Stimulated activated CD8-positive, alpha-beta memory T cell treated with anti-CD3 and anti-CD28 coated beads, Interleukin-4, amount 100 ng/mL, for 4 hours (primary cell): ENCODE data around the gene RAD51B.

Experiments used
- DNase-seq, 2 donors: peaks; one replicate each; pipeline ENCODE4 v3.0.0-alpha.2; 2020; ENCODE audit warnings: low read depth in 2 of 2, low spot score in 1 of 2

The RAD51B gene

GRCh38 chr14:68471964-68472508 lies 652.5 kb downstream of the RAD51B start:
- DNase-seq = no peak

- no peak for DNase-seq
Measured at GRCh38 chr14:68473069-68473468, 653.5 kb downstream of the RAD51B start.

DNA sequence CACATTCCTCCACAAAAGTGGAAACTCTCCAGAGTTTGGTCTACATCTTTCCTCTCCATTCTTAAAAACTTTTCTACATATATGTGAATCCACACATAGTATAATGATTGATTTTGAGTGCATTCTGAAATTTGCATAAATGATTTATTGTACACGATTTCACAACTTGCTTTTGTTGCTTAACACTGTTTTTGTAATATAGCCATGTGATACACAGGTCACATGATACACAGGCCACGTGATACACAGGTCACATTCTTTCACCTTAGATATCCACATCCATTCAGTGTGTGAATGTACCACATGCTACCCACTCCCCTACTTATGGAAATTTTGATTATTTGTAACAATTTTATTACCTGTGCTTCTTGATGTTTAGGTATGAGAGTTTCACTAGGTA lies 654.2 kb downstream of the RAD51B start:
- DNase-seq = no peak

DNA sequence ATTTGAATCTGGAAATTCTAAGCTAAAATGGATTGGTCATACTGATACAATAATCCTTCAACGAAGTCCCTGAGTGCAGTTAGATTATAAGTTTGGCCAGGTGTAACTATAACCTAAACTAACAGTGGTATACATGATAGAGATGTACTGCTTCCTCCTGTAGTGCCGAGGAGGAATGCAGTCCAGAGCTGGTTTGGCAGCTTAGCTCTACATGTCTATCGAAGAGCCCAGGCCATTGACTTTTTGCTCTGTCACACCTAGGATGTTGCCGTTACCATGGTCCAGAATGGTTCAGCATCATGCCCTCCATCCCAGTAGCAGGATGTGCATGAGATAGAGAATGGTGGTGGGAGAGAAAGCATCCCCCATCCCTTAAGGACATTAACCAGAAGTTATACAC lies 655.2 kb downstream of the RAD51B start:
- no peak for DNase-seq

DNA sequence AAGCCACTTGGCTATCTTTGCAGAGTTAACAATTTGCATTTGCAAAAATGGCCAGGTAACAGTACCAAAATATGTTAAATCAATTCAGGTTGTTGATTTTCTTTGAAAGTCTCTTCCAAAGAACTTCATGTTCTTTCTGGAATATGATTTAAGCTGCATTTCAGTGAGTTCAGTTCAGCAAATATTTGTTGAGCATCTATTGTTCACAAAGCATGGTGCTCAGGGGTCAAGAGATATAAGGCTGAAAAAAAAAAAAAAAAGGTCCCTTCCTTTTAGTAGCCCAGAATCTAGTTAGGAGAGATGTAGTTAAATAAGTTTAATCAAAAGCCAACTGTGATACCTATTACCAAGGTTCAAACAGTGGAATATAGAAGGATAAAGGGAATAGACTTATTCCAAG lies 656.2 kb downstream of the RAD51B start:
- DNase-seq = no peak

GRCh38 chr14:68476212-68477109 lies 656.9 kb downstream of the RAD51B start:
- DNase-seq = no peak

- no peak for DNase-seq
Measured at GRCh38 chr14:68477110-68477455, 657.5 kb downstream of the RAD51B start.

GRCh38 chr14:68477461-68478085 lies 658.0 kb downstream of the RAD51B start:
- no peak for DNase-seq

- no peak for DNase-seq
Measured at GRCh38 chr14:68479247-68479646, 659.7 kb downstream of the RAD51B start.

DNA sequence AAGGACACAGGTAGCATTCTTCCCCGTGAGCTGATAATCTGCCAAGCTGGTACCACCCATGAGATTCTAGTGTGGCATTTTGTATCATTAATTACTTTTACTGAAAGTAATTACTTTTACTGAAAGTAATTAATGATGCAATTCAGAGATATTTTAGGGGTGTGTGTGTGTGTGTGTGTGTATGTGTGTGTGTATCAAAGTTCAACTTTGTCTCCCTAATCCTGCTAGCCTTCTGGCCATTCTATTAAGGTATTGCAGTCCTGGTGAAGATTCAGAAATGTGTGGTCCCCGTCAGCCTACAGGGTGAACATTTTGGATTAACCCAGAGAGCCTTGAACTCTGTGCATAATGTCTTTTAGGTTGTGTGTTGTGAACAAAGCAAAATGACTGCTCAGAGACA lies 662.4 kb downstream of the RAD51B start:
- no peak for DNase-seq

GRCh38 chr14:68482772-68483395 lies 663.3 kb downstream of the RAD51B start:
- no peak for DNase-seq

GRCh38 chr14:68486033-68486732 lies 666.6 kb downstream of the RAD51B start:
- DNase-seq = no peak

DNA sequence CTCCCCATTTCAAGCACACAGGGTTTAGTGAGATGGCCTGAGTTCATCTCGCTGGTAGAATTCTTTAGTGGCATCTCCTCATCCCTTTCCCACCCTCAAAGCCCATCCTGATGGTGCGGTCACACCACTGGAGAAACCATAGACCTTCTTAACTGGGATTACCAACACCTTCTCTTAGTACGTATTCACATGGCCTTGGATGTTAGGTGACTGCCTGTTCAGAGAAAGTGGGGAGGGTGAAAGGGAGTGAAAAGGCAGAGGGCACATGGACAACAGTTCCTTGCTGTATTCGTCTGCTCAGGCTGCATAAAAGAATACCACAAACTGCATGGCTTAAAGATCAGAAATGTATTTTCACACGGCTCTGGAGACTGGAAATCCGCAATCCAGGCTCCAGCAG lies 667.2 kb downstream of the RAD51B start:
- DNase-seq = no peak

DNA sequence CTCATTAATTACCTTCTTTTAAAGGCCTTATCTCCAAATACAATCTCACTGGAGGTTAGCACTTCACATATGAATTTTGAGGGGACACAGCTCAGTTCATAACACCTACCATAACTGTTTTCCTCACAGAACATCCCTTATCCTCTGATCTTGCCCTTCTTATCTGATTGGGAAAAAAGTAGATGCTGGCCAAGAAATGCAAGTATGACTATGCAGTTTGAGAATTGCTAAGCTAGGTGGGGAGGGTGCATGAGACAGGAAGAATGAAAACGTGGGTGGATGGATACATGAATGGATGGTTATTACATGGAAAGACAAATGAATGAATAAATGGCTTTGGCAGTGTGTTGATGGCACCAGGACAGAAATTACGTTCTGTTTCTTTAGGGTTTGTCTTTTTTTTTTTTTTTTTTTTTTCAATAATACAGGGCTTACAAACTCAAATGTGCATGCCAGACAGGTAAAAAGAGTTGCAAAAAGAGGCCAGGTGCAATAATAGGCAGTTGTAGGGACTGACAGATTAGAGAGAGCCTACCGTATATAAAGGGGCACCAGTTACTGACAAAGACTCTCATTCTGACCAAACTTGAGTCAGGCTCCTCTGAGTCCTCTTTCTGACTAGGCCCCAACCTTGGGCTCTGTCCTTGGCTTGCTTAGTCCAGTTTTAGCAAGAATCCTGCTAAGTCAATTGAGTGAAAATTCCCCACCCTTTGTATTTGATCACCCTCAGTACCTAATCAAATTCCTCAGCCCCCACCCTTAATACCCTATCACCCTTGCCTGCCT lies 668.4 kb downstream of the RAD51B start:
- DNase-seq = no peak

- no peak for DNase-seq
Measured at GRCh38 chr14:68491793-68492192, 672.2 kb downstream of the RAD51B start.

- DNase-seq = no peak
Measured at GRCh38 chr14:68492381-68493151, 673.0 kb downstream of the RAD51B start.

GRCh38 chr14:68493152-68493911 lies 673.8 kb downstream of the RAD51B start:
- DNase-seq = no peak

DNA sequence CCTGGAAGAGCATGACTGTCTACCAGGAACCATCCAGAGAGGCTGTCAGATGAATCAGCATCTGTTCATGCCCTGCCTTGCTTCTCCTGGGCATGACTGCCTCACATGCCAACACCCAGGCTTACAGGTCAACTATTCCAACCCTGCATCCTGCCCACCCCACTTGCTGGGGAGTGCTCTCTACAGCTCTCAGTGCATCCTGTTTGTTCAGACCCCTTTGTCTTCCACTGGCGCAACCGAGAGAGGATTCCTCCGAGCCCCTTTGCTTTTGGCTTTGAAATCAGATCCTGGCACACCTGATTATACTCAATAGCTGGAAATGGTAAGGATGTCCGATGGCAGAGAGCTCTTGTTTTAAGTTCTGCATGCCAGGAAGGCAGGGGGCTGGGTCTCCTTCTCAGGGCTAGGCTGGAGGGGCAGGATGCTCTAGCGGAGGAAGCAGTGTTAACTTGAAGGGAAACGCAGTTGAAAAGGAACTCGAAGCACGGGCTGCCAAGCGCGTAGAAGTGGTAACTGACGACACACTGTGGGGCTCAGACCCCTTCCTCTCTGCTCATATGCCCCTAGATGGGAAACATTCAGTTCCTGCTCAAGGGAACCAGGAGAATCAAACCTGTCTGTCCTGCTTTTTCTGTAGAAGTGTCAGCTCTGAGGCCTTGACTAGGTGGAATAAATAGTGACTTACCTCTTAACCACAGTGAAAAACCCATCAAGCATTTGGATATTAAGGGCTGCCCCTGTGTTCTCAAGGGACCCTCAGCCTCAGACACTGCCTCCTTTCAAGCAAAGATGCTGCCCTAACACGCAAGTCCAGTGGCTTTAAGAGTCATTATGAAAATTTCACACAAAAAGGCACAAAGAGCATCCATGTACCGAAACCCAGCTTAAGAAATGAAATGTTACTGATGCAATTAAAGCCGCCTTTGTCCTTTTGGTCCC lies 675.8 kb downstream of the RAD51B start:
- no peak for DNase-seq
